H1 (cell line): ENCODE measurements around the gene BCO2. TPM values are rescaled to one million over a fixed set of nuclear protein-coding genes. Genes with fewer than 3 reads are reported as not detected.

Experiments
- CREB1 ChIP-seq: IDR thresholded peaks from 2 replicates; pipeline ENCODE4 v1.6.1; 2012; ENCODE audit warnings: inconsistent platforms
- GABPA ChIP-seq: IDR thresholded peaks from 2 replicates; pipeline ENCODE4 v1.6.1; 2011; ENCODE audit warnings: mild to moderate bottlenecking, low read length, moderate library complexity, borderline replicate concordance; ENCODE audit not compliant: insufficient read depth
- NRF1 ChIP-seq: IDR thresholded peaks from 2 replicates; pipeline ENCODE4 v1.6.1; 2011; ENCODE audit warnings: mild to moderate bottlenecking, low read depth, low read length, improper control_type of control experiment
- POLR2A ChIP-seq, 2 experiments: IDR thresholded peaks; 1 replicate in 1 of 2; 2 replicates in 1 of 2; pipeline ENCODE4 v1.6.1; 2011; ENCODE audit warnings: low read depth in 2 of 2, low read length in 2 of 2, mild to moderate bottlenecking in 2 of 2; ENCODE audit errors: control extremely low read depth in 1 of 2
- RNF2 ChIP-seq: fragments of 200-900, 300-1000 bp; sonication (generic); IDR thresholded peaks from 2 replicates; pipeline ENCODE4 v1.7.1; 2016; ENCODE audit warnings: borderline replicate concordance, low read depth, mild to moderate bottlenecking, antibody characterized with exemption, low read length; ENCODE audit not compliant: poor library complexity, severe bottlenecking; ENCODE audit errors: missing control alignments
- polyA plus RNA-seq, 7 experiments: library from polyadenylated mRNA; depleted of rRNA in 3 of 7; stranded (reverse) in 5 of 7; unstranded in 2 of 7; fragments of >200 nt in 5 of 7; fragments of 200-250 nt in 2 of 7; gene quantifications; 1 replicate in 5 of 7; 2 replicates in 1 of 7; 4 replicates in 1 of 7; pipeline versions ENCODE4 v1.2.1 to v1.2.3, GENCODE V29; 2011 to 2013; ENCODE audit warnings: missing spikeins in 2 of 7, mixed read lengths in 2 of 7
- total RNA-seq: library from RNA; stranded (reverse); fragmentation: NEBNext Ultra II Directional; extraction: Animal tissue kit (Norgen Biotek cat#: 25700); gene quantifications from 2 replicates; pipeline ENCODE4 v1.2.1, GENCODE V29; 2021
- TF ChIP-seq, protein P1 (sequence below): IDR thresholded peaks from 2 replicates; pipeline ENCODE4 v1.6.1; 2012; ENCODE audit warnings: inconsistent platforms

BCO2 gene
- total and polyA plus RNA-seq, 2 of the 8 experiments (the other 6 are each of a cell fraction or from before 2014, with no cell fraction given), result 0.42 to 0.82 TPM

DNA sequence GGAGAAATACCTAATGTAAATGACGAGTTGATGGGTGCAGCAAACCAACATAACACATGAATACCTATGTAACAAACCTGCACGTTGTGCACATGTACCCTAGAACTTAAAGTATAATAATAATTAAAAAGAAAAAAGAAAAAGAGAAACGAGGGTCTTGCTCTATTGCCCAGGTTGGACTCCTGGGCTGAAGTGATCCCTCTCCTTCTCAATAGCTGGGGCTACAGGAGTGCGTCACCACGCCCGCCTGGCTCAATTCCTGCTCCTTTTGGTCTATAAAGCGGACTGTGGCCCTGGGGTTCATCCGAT, 50.4 kb downstream of the BCO2 start (continued):
- TF ChIP-seq CREB1 (no peak), POLR2A (IDR thresholded peaks at IDR 0.05; ENCODE audit: control extremely low read depth in 1 of 2, low read depth in 2 of 2, low read length in 2 of 2) (no peak), GABPA (no peak), RNF2 (no peak), NRF1 (no peak)
- TF ChIP-seq, protein P1, sequence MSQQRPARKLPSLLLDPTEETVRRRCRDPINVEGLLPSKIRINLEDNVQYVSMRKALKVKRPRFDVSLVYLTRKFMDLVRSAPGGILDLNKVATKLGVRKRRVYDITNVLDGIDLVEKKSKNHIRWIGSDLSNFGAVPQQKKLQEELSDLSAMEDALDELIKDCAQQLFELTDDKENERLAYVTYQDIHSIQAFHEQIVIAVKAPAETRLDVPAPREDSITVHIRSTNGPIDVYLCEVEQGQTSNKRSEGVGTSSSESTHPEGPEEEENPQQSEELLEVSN, result no peak
